ENCODE results near the gene SLCO4A1.

The SLCO4A1 gene

DNA sequence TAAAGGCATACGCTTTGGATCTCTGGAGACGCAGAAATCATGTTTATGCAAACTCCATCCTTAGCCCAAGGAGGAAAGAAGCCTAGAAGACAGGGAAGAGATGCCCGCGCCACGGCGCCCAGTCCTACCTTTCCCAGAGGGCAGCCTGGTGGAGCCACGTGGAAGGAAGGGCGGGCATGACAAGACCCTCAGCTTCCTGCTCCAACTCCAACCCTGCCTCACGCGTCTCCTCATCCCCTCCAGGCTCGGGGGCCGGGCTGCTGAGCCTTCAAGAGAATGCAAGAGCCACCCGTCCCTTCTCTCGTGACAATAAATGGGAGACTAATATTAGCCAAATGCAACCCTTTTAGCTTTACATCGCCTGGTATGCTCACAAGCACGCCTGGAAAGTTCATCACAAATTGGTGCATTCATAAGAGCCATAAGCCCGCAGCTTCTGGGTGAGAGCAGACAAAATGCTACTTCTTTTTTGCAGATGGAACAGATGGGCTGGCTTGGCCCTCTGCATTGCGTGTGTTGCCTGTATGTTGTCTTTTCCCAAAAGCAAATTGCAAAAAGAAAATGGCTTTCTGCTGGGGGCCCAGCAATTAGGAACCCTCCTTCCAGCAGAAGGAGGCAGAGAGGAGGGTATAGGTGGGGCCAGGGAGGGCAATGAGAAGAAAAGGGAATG lies 58.1 kb downstream of the SLCO4A1 start:
- DNase-seq (ENCODE audit: low read depth, low spot score) = no peak

GRCh38 chr20:62701161-62702012 lies 59.1 kb downstream of the SLCO4A1 start:
- DNase-seq (ENCODE audit: low read depth, low spot score) = no peak

DNA sequence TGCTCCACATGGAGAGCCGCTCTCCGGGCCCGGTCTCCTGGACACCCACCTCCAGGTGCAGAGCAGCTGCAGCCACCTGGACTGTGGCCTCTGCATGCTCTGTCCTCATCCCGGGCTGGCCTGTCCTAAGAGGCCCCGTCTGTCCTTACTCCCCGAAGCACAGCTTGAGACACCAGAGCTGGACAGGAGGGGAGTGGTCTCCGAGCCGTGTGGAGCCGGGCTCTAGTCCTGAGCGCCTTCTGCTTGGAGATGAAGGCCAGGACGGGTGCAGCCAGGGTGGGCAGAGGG lies 59.7 kb downstream of the SLCO4A1 start:
- no peak for DNase-seq (ENCODE audit: low read depth, low spot score)

DNA sequence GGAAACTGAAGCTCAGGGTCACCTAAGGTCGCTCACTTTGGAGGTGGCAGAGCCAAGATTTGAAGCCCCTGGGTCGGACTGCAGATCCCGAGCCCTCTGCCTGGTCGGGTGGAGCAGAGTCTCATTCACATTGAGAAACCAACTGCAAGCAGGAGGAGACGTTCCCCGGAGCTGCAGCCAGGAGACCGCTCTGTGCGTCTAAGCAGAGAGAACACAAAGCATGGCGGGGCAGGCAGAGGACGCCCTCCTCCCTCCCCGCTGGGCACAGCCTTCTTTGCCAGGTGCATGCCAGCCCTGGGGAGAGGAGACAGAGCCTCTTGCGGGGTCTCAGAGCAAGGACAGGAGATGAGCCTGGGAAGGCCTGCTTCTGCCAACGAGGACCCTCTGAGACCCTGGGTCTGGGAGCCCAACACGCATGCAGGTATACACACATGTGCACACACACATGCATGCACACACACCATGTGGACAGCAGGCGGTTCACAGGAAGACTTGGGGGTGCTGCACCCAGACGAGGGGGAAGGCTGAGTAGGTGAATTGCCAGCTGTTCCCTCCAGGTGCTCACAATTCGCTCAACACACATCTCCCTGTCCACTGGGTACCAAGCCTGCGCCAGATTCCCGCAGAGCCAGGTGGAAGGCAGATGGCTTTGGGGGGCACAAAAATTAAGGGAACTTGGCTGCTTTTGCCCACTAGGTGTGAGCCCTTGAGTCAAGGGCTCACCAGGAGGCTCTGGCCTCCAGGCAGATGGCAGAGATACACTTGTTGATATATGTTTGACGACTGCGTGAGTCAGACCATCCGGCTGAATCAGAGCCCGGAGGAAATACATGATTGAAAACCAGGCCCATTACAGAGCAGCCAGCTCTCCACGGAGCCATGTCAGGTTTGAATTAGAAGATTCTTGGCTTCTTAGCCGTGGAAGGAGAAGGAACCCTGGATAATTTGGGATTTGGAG lies 60.9 kb downstream of the SLCO4A1 start:
- DNase-seq (ENCODE audit: low read depth, low spot score) = peak; percentile 70

GRCh38 chr20:62703853-62704228 lies 61.5 kb downstream of the SLCO4A1 start:
- DNase-seq (ENCODE audit: low read depth, low spot score) = no peak

DNA sequence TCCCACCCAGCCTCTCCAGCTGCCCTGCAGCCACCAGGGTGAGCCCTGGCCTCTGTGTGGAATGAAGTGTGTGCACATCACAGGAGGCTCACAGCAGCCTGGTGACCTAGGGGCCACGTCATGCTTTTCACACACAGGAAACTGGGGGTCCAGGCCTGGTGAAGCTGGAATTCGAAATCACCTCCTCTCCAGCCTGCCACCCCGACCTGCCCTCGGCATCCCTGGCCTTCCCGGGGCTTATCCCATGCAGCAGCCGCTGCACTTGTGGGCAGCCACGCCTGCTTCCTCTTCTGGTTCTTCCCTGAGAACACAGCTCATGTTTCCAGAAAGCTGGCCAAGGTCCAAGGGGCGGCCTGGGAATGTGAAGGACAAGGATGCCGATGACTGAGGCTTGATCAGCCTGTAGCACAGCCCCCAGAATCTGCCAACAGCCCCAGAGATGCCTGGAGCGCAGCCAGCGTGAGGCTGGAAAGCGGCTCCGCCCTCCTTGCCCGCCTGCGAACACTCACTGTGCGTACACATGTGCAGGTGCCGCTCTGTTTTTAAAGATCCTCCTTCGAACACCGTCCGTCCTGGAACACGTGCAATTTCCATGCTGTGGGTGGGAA lies 62.1 kb downstream of the SLCO4A1 start:
- DNase-seq (ENCODE audit: low read depth, low spot score) = peak; percentile 93

GRCh38 chr20:62705627-62706026 lies 63.3 kb downstream of the SLCO4A1 start:
- DNase-seq (ENCODE audit: low read depth, low spot score) = no peak

DNA sequence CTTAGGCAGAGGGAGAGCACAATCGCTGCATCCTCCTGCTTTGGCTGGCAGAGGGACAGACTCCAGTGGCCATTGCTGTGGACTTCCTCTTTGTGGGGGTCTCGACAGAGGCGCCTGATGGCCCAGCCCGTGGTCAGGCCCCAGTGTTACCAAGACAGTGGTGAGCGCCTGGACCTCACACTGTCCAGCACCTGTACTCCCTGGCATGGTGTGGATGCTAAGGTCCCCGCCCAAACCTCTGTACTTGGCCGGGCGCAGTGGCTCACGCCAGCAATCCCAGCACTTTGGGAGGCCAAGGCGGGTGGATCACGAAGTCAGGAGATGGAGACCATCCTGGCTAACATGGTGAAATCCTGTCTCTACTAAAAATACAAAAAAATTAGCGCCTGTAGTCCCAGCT lies 64.0 kb downstream of the SLCO4A1 start:
- no peak for DNase-seq (ENCODE audit: low read depth, low spot score)

GRCh38 chr20:62706857-62707256 lies 64.6 kb downstream of the SLCO4A1 start:
- no peak for DNase-seq (ENCODE audit: low read depth, low spot score)

DNA sequence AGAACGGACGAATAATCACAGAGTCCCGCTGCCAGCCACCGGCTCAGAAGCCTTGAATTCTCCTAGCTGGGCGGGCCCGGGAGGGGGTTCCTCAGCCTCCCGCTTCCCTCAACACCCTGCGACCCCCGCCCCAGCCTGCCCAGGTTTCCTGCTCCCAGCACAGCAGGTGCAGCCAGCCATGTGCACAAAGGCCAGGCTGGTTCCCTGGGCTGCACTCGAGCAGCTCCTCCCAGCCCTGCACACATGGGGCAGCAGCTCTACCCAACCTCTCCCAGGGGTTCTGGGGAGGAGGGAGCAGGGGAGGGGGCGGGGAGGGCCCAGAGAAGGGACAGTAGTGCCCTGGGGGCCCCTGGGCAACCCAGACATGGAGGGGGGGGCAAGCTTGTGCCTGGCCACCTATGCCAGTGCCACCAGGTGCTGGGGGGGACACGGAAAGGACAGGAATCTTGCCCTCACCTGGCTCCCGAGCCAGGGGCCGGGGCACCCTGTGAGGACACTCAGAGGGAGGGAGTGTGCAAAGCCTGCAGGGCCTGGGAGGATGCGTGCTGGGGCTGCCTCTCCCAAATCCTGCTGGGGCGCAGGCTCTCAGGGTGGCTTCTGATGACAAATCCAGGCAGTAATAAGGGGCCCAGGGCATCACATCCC lies 65.1 kb downstream of the SLCO4A1 start:
- no peak for DNase-seq (ENCODE audit: low read depth, low spot score)

- no peak for DNase-seq (ENCODE audit: low read depth, low spot score)
Measured at GRCh38 chr20:62707921-62708521, 65.7 kb downstream of the SLCO4A1 start.

DNA sequence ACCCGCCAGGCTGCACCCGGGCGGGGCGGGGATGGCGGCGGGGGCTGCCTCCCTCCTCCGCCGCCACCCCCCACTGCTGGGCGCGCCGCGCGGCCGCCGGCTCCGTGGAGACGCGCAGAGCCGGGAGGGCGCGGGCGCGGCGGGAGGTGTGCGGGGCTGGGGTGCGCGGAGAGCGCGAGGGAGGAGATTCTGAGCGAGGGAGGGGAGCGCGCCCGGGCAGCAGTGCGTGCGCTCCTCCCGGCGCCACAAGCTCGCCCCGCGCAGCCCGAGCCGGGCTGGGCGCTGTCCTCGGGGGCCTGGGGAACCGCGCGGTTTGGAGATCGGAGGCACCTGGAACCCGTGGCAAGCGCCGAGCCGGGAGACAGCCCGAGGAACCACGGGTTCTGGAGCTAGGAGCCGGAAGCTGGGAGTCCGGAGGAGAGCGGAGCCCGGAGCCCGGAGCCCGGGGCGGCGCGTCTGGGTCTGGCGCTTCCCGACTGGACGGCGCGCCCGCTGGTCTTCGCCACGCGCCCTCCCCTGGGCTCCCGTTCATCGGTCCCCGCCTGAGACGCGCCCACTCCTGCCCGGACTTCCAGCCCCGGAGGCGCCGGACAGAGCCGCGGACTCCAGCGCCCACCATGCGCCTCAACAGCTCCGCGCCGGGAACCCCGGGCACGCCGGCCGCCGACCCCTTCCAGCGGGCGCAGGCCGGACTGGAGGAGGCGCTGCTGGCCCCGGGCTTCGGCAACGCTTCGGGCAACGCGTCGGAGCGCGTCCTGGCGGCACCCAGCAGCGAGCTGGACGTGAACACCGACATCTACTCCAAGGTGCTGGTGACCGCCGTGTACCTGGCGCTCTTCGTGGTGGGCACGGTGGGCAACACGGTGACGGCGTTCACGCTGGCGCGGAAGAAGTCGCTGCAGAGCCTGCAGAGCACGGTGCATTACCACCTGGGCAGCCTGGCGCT lies 66.6 kb downstream of the SLCO4A1 start, which contains the start of gene NTSR1:
TSS of gene NTSR1 (plus strand) at position 246 of the 946 bp plus-strand sequence. CDS start at position 618, 372 bp downstream.
- DNase-seq (ENCODE audit: low read depth, low spot score) = peak; percentile 23

DNA sequence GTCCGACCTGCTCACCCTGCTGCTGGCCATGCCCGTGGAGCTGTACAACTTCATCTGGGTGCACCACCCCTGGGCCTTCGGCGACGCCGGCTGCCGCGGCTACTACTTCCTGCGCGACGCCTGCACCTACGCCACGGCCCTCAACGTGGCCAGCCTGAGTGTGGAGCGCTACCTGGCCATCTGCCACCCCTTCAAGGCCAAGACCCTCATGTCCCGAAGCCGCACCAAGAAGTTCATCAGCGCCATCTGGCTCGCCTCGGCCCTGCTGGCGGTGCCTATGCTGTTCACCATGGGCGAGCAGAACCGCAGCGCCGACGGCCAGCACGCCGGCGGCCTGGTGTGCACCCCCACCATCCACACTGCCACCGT lies 67.2 kb downstream of the SLCO4A1 start:
- DNase-seq (ENCODE audit: low read depth, low spot score) = no peak

GRCh38 chr20:62710221-62710885 lies 68.0 kb downstream of the SLCO4A1 start:
- DNase-seq (ENCODE audit: low read depth, low spot score) = no peak

- DNase-seq (ENCODE audit: low read depth, low spot score) = no peak
Measured at GRCh38 chr20:62710886-62711702, 68.8 kb downstream of the SLCO4A1 start.

DNA sequence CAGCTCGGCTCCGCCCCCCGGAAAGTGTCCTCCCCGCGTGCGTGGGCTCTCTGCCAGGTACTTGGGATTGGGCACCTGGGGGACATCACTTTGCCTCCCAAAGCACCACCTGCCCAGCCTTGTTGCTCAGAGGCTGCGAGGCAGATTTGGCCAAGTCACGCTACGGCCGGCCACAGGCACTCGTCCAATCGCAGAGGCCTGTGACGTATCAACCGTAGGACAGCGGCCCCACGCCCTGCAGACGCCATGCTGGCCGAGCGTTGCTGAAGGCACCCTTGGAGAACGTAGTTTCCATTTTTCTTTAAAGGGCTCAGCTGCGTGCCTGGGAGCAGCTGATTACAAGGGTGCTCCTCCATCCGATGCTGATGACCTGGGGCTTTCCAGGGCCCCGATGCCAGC lies 69.4 kb downstream of the SLCO4A1 start:
- DNase-seq (ENCODE audit: low read depth, low spot score) = no peak

GRCh38 chr20:62712606-62713005 lies 70.3 kb downstream of the SLCO4A1 start:
- DNase-seq (ENCODE audit: low read depth, low spot score) = no peak

DNA sequence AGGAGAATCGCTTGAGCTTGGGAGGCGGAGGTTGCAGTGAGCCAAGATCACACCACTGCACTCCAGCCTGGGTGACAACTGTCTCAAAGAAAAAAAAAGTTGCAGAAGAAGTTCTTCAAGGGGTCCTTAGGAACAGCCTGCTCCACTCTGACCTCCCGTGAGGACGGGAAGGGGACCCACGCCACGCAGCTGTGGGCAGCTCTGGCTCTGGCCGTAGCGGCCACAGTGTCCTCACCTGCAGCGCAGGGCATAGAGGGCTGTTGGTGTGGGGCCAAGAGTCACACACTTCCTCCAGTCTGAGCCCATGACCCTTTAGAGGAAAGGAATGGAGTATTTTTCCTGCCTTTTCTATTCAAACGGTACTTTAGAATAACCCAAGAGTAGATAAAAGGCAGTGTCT lies 71.7 kb downstream of the SLCO4A1 start:
- no peak for DNase-seq (ENCODE audit: low read depth, low spot score)
